HCT116 (cell line): ENCODE results near the gene ZFHX2. TPM values are rescaled to one million over a fixed set of nuclear protein-coding genes. Genes with fewer than 3 reads are reported as not detected.

Experiments used
- ATAC-seq: fragments of 200-7000 bp; cut with Tn5 transposase; 2 replicates; pipeline ENCODE4 v1.9.1; 2020; ENCODE audit warnings: mild to moderate bottlenecking, moderate library complexity
- BruUV-seq: library from RNA; stranded (reverse); fragments of 400-500 nt; replicated peaks from 2 replicates; lab custom pipeline; 2021; lab: Mats Ljungman, UMichigan
- CTCF ChIA-PET: fragments of 300-600 bp; sonication (Branson Sonifier 250); formaldehyde crosslinking; loops from one replicate; lab custom pipeline; 2021; ENCODE audit warnings: antibody characterized with exemption; lab: Charles Lee
- POLR2A ChIA-PET: fragments of 300-600, 350-600 bp; sonication (Branson Sonifier 250); formaldehyde crosslinking; loops from one replicate; lab custom pipeline; 2021; ENCODE audit warnings: antibody characterized with exemption; lab: Charles Lee
- RAD21 ChIA-PET, 2 experiments: fragments of 300-600 bp; sonication (Branson Sonifier 250); formaldehyde crosslinking; loops; one replicate each; lab custom pipeline; 2023; ENCODE audit warnings: low total read pairs in 2 of 2; ENCODE audit not compliant: uncharacterized antibody in 2 of 2, unreplicated experiment in 2 of 2, low non-redundant PET in 1 of 2; lab: Charles Lee
- DNase-seq: peaks from one replicate; pipeline ENCODE4 v3.0.0-alpha.2; 2010; ENCODE audit warnings: low read depth, low spot score
- H2AFZ ChIP-seq: fragments of 200-600 bp; shearing (Covaris generic), sonication (generic); 2 replicates; pipeline ENCODE4 v1.6.1; 2017; ENCODE audit warnings: low read depth, mixed run types, mixed read lengths, antibody characterized with exemption, low read length; ENCODE audit not compliant: poor library complexity, severe bottlenecking
- H3K27ac ChIP-seq: 2 replicates; pipeline ENCODE4 v1.5.1; 2012; ENCODE audit warnings: low read depth, low read length
- H3K27me3 ChIP-seq: fragments of 200-600 bp; sonication (generic); 2 replicates; pipeline ENCODE4 v1.6.1; 2016; ENCODE audit warnings: mixed run types, low read length, mixed read lengths; ENCODE audit not compliant: insufficient read depth
- H3K36me3 ChIP-seq, 2 experiments: fragments of 200-500 bp in 1 of 2; fragments of 200-600 bp in 1 of 2; sonication (Bioruptor generic) in 1 of 2; sonication (generic) in 1 of 2; 2 replicates each; pipeline versions ENCODE4 v1.5.1 to v1.6.1; 2014 to 2016; ENCODE audit warnings: low read length in 2 of 2, inconsistent platforms in 1 of 2, mixed read lengths in 1 of 2, mixed run types in 1 of 2; ENCODE audit not compliant: insufficient read depth in 2 of 2, control insufficient read depth in 1 of 2
- H3K4me1 ChIP-seq, 2 experiments: fragments of 200-600 bp in 1 of 2; sonication (generic) in 1 of 2; 2 replicates each; pipeline versions ENCODE4 v1.5.1 to v1.6.1; 2012 to 2017; ENCODE audit warnings: low read length in 2 of 2, inconsistent platforms in 1 of 2, mild to moderate bottlenecking in 1 of 2, mixed read lengths in 1 of 2, mixed run types in 1 of 2, moderate library complexity in 1 of 2; ENCODE audit not compliant: insufficient read depth in 2 of 2, control insufficient read depth in 1 of 2
- H3K4me2 ChIP-seq: fragments of 200-600 bp; sonication (generic); 2 replicates; pipeline ENCODE4 v1.6.1; 2017; ENCODE audit warnings: mixed run types, low read length, mixed read lengths
- H3K4me3 ChIP-seq, 2 experiments: fragments of 200-600 bp in 1 of 2; sonication (generic) in 1 of 2; replicated peaks in 1 of 2; 2 replicates each; pipeline ENCODE4 v1.5.1; 2011 to 2016; ENCODE audit warnings: low read length in 2 of 2, control low read depth in 1 of 2, low read depth in 1 of 2, mild to moderate bottlenecking in 1 of 2, mixed read lengths in 1 of 2, mixed run types in 1 of 2
- H3K79me2 ChIP-seq: fragments of 200-600 bp; sonication (generic); 2 replicates; pipeline ENCODE4 v1.6.1; 2017; ENCODE audit warnings: mild to moderate bottlenecking, mixed run types, low read length, moderate library complexity, mixed read lengths; ENCODE audit not compliant: insufficient read depth
- H3K9ac ChIP-seq: fragments of 200-600 bp; sonication (generic); 2 replicates; pipeline ENCODE4 v1.6.1; 2016; ENCODE audit warnings: low read length, mixed read lengths
- H3K9me2 ChIP-seq: fragments of 200-600 bp; sonication (generic), shearing (Covaris generic); 2 replicates; pipeline ENCODE4 v1.6.1; 2017; ENCODE audit warnings: mixed run types, mild to moderate bottlenecking, moderate library complexity; ENCODE audit not compliant: insufficient read depth
- H3K9me3 ChIP-seq, 2 experiments: fragments of 200-500 bp in 1 of 2; fragments of 200-600 bp in 1 of 2; sonication (Bioruptor generic) in 1 of 2; sonication (generic) in 1 of 2; 2 replicates each; pipeline ENCODE4 v1.6.1; 2014 to 2017; ENCODE audit warnings: low read length in 2 of 2, mixed read lengths in 2 of 2, inconsistent platforms in 1 of 2, low read depth in 1 of 2, mild to moderate bottlenecking in 1 of 2, mixed run types in 1 of 2, moderate library complexity in 1 of 2; ENCODE audit not compliant: control insufficient read depth in 1 of 2, insufficient read depth in 1 of 2
- H4K20me1 ChIP-seq: fragments of 200-600 bp; sonication (generic), shearing (Covaris generic); 2 replicates; pipeline ENCODE4 v1.6.1; 2017; ENCODE audit warnings: mixed run types, mild to moderate bottlenecking, moderate library complexity; ENCODE audit not compliant: insufficient read depth
- ELF1 ChIP-seq: IDR thresholded peaks from 2 replicates; pipeline ENCODE4 v1.6.1; 2012; ENCODE audit warnings: low read depth, borderline replicate concordance
- EZH2phosphoT487 ChIP-seq: fragments of 200-600 bp; IDR thresholded peaks from 2 replicates; pipeline ENCODE4 v1.6.1; 2018; ENCODE audit warnings: antibody characterized with exemption, borderline replicate concordance
- SP1 ChIP-seq: IDR thresholded peaks from 2 replicates; pipeline ENCODE4 v1.6.1; 2012; ENCODE audit warnings: low read depth
- YY1 ChIP-seq: IDR thresholded peaks from 2 replicates; pipeline ENCODE4 v1.6.1; 2011; ENCODE audit warnings: low read length, low read depth, moderate library complexity, mild to moderate bottlenecking; ENCODE audit not compliant: insufficient replicate concordance; ENCODE audit errors: extremely low read depth
- intact Hi-C: fragments of 100-400 bp; cut with micrococcal nuclease; formaldehyde crosslinking; loops from 2 replicates; pipeline ENCODE4 v1.10.0; 2022
- total RNA-seq: library from RNA; stranded (reverse); gene quantifications from one replicate; pipeline ENCODE4 v1.2.1, GENCODE V29; 2021; ENCODE audit not compliant: unreplicated experiment

ZFHX2 gene
- total RNA-seq, 1 experiment from 2014 or later = 3.6 TPM

GRCh38 chr14:23577710-23578392 is 26.3 kb upstream of the ZFHX2 start:
- ChIA-PET CTCF (no interaction called here), RAD21 (no interaction called here)
- Histone ChIP-seq H3K4me2 (no peak overlapping the region), H3K27me3 (no peaks in the 10 kb centered on the region)
- no peak for TF ChIP-seq SP1
- TF ChIP-seq YY1 = no peak
- TF ChIP-seq, all 23 proteins: peak for 0
- no peaks in the 10 kb centered on the region for H3K79me2 ChIP-seq
- no TSS peak for BruUV-seq
- no peaks in the 10 kb centered on the region for H4K20me1 ChIP-seq
- H3K4me3 ChIP-seq = no peak overlapping the region
- ATAC-seq (no peak), DNase-seq (no peak)
- H3K36me3 ChIP-seq = no peaks in the 10 kb centered on the region
- no peak overlapping the region for H2AFZ ChIP-seq
- H3K9me2 ChIP-seq = no peaks in the 10 kb centered on the region
- H3K9me3 ChIP-seq = no peaks in the 10 kb centered on the region
- POLR2A ChIA-PET = no interaction called here
- intact Hi-C loops = no loop called here
- H3K9ac ChIP-seq = no peak overlapping the region
- no peaks in the 10 kb centered on the region for H3K4me1 ChIP-seq
- H3K27ac ChIP-seq = no peak overlapping the region

DNA sequence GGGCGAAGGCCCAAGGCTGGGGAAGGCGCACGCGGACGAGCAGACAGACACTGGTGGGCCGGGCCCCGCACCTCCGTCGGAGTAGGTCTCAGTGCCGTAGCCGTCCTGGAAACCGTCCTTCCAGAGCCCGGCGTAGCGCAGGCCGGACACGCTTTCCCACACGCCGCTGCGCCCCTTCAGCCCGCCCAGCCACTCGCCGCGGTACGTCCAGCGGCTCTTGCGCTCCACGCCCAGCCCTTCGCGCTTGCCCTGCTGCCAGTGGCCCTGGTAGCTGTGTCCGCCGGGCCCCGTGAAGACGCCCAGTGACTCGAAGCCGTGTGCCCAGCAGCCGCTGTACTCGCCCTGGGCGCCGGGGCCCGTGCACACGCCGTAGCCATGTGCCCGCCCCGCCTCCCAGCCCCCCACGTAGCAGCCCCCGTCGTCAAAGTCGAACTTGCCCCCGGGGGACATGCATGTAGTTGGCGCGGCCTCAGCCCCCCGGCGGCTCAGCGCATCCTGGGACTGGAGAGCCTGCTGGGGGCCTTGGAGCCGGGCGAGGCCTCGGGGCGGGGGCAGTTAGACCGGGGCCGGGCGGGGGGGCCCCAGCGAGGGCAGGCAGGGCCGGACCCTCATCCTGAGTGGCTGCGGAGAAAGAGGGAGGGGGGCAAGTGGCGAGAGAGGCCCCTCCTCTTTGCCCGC is 25.6 kb upstream of the ZFHX2 start:
- no peaks in the 10 kb centered on the region for H3K79me2 ChIP-seq
- CTCF ChIA-PET = no interaction called here
- POLR2A ChIA-PET = no interaction called here
- H3K4me3 ChIP-seq = no peak overlapping the region
- H3K9me2 ChIP-seq = no peaks in the 10 kb centered on the region
- no peaks in the 10 kb centered on the region for H3K4me1 ChIP-seq
- RAD21 ChIA-PET = no interaction called here
- H3K36me3 ChIP-seq = no peaks in the 10 kb centered on the region
- no peak for DNase-seq
- H3K27me3 ChIP-seq = no peaks in the 10 kb centered on the region
- no peak for ATAC-seq
- H3K9me3 ChIP-seq = no peaks in the 10 kb centered on the region
- intact Hi-C loops = no loop called here
- TF ChIP-seq ELF1 (no peak), EZH2phosphoT487 (no peak)
- BruUV-seq = no TSS peak
- no peak overlapping the region for H3K9ac ChIP-seq
- H2AFZ ChIP-seq = no peak overlapping the region
- H3K27ac ChIP-seq = no peak overlapping the region
- no peak overlapping the region for H3K4me2 ChIP-seq
- H4K20me1 ChIP-seq = no peaks in the 10 kb centered on the region
